GM12878 (cell line): Measurements from ENCODE around the gene ZCCHC18. TPM values are rescaled to one million over a fixed set of nuclear protein-coding genes. Genes with fewer than 3 reads are reported as not detected.

Experiments used
- BRCA1 ChIP-seq: IDR thresholded peaks from 2 replicates; pipeline ENCODE4 v1.6.1; 2011; ENCODE audit warnings: low read depth, low read length, improper control_type of control experiment
- CBFB ChIP-seq: IDR thresholded peaks from 2 replicates; pipeline ENCODE4 v1.6.1; 2016; ENCODE audit warnings: antibody characterized with exemption, low read depth
- FOXK2 ChIP-seq: fragments of 450-650 bp; IDR thresholded peaks from 2 replicates; pipeline ENCODE4 v1.6.1; 2017; ENCODE audit warnings: mild to moderate bottlenecking, moderate library complexity
- LARP7 ChIP-seq: fragments of 450-650 bp; IDR thresholded peaks from 2 replicates; pipeline ENCODE4 v1.6.1; 2017; ENCODE audit warnings: mild to moderate bottlenecking
- POLR2AphosphoS5 ChIP-seq: IDR thresholded peaks from 2 replicates; pipeline ENCODE4 v1.6.1; 2011; ENCODE audit warnings: mild to moderate bottlenecking, low read length, inconsistent platforms
- RAD21 ChIP-seq: IDR thresholded peaks from 2 replicates; pipeline ENCODE4 v1.6.1; 2011; ENCODE audit warnings: mild to moderate bottlenecking, low read depth, low read length, moderate library complexity; ENCODE audit not compliant: insufficient read depth
- SMAD5 ChIP-seq: IDR thresholded peaks from 2 replicates; pipeline ENCODE4 v1.6.1; 2016; ENCODE audit warnings: antibody characterized with exemption, low read depth
- SMC3 ChIP-seq: IDR thresholded peaks from 2 replicates; pipeline ENCODE4 v1.6.1; 2011; ENCODE audit warnings: low read length, improper control_type of control experiment, borderline replicate concordance
- SPI1 ChIP-seq: IDR thresholded peaks from 2 replicates; pipeline ENCODE4 v1.6.1; 2011; ENCODE audit warnings: low read depth, mild to moderate bottlenecking, low read length, moderate library complexity, borderline replicate concordance; ENCODE audit not compliant: insufficient read depth
- YBX1 ChIP-seq: fragments of 450-650 bp; IDR thresholded peaks from 2 replicates; pipeline ENCODE4 v1.6.1; 2016; ENCODE audit warnings: antibody characterized with exemption
- polyA plus RNA-seq, 11 experiments: library from polyadenylated mRNA; depleted of rRNA in 4 of 11; unstranded in 6 of 11; stranded (reverse) in 5 of 11; fragments of >200 nt; fragmentation: Nextera tagmentation in 4 of 11; fragmentation: Illumina TruSeq in 1 of 11; extraction: Ambion mirVana in 4 of 11; extraction: Trizol in 1 of 11; gene quantifications; 1 replicate in 1 of 11; 2 replicates in 10 of 11; pipeline versions ENCODE4 v1.2.1 to v1.2.3, GENCODE V29; 2011 to 2016; ENCODE audit warnings: inconsistent platforms in 2 of 11, missing spikeins in 2 of 11, low read depth in 1 of 11
- total RNA-seq, 4 experiments: library from RNA; depleted of rRNA in 3 of 4; stranded (reverse); fragments of >200 nt in 3 of 4; fragmentation: Illumina TruSeq in 1 of 4; extraction: Trizol in 1 of 4; gene quantifications; 2 replicates each; pipeline versions ENCODE4 v1.2.1 to v1.2.3, GENCODE V29; 2013 to 2021
- TF ChIP-seq, protein P1 (sequence below): fragments of 450-650 bp; IDR thresholded peaks from 2 replicates; pipeline ENCODE4 v1.6.1; 2017; ENCODE audit warnings: mild to moderate bottlenecking
- TF ChIP-seq, protein P2 (sequence below), 3 experiments: IDR thresholded peaks in 2 of 3; conservative IDR thresholded peaks in 1 of 3; 2 replicates each; pipeline ENCODE4 v1.5.1; 2011; ENCODE audit warnings: low read depth in 3 of 3, low read length in 3 of 3, mild to moderate bottlenecking in 3 of 3, control low read depth in 2 of 3, moderate library complexity in 2 of 3, inconsistent platforms in 1 of 3, mixed read lengths in 1 of 3; ENCODE audit not compliant: control insufficient read depth in 2 of 3, insufficient read depth in 1 of 3; ENCODE audit errors: extremely low read depth in 1 of 3

The ZCCHC18 gene
- total and polyA plus RNA-seq, 10 of the 15 experiments (the other 5 are each of a cell fraction or from before 2014, with no cell fraction given), result 1.0 to 4.2 (median 2.3) TPM

GRCh38 chrX:104113222-104113965, 1.1 kb downstream of the ZCCHC18 start (continued):
- TF ChIP-seq, protein P1, sequence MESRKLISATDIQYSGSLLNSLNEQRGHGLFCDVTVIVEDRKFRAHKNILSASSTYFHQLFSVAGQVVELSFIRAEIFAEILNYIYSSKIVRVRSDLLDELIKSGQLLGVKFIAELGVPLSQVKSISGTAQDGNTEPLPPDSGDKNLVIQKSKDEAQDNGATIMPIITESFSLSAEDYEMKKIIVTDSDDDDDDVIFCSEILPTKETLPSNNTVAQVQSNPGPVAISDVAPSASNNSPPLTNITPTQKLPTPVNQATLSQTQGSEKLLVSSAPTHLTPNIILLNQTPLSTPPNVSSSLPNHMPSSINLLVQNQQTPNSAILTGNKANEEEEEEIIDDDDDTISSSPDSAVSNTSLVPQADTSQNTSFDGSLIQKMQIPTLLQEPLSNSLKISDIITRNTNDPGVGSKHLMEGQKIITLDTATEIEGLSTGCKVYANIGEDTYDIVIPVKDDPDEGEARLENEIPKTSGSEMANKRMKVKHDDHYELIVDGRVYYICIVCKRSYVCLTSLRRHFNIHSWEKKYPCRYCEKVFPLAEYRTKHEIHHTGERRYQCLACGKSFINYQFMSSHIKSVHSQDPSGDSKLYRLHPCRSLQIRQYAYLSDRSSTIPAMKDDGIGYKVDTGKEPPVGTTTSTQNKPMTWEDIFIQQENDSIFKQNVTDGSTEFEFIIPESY, result no peak
- TF ChIP-seq FOXK2 (no peak), YBX1 (no peak), POLR2AphosphoS5 (no peak), CBFB (no peak), SPI1 (no peak), SMC3 (peak; percentile 50; the same call in 1 of the 2 replicates), LARP7 (no peak), BRCA1 (no peak), RAD21 (peak; percentile 51), SMAD5 (no peak)
- TF ChIP-seq, protein P2, sequence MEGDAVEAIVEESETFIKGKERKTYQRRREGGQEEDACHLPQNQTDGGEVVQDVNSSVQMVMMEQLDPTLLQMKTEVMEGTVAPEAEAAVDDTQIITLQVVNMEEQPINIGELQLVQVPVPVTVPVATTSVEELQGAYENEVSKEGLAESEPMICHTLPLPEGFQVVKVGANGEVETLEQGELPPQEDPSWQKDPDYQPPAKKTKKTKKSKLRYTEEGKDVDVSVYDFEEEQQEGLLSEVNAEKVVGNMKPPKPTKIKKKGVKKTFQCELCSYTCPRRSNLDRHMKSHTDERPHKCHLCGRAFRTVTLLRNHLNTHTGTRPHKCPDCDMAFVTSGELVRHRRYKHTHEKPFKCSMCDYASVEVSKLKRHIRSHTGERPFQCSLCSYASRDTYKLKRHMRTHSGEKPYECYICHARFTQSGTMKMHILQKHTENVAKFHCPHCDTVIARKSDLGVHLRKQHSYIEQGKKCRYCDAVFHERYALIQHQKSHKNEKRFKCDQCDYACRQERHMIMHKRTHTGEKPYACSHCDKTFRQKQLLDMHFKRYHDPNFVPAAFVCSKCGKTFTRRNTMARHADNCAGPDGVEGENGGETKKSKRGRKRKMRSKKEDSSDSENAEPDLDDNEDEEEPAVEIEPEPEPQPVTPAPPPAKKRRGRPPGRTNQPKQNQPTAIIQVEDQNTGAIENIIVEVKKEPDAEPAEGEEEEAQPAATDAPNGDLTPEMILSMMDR (IDR thresholded peaks at IDR 0.05 in 2 of 3, conservative IDR thresholded peaks at IDR 0.05 in 1 of 3; ENCODE audit: control insufficient read depth in 2 of 3, extremely low read depth in 1 of 3, insufficient read depth in 1 of 3, low read depth in 3 of 3, low read length in 3 of 3), result peak; percentile 47 to 55 (median 52); a peak in 5 of 6 replicates
